Hematopoietic multipotent progenitor cell treated with erythropoietin and hydrocortisone succinate and interleukin-3 and kit ligand, for 8 days (in vitro differentiated cells): ENCODE data around the gene NR2F1-AS1.

Source experiments
- DNase-seq: peaks from one replicate; pipeline ENCODE4 v3.0.0-alpha.2; 2015

The NR2F1-AS1 gene

DNA sequence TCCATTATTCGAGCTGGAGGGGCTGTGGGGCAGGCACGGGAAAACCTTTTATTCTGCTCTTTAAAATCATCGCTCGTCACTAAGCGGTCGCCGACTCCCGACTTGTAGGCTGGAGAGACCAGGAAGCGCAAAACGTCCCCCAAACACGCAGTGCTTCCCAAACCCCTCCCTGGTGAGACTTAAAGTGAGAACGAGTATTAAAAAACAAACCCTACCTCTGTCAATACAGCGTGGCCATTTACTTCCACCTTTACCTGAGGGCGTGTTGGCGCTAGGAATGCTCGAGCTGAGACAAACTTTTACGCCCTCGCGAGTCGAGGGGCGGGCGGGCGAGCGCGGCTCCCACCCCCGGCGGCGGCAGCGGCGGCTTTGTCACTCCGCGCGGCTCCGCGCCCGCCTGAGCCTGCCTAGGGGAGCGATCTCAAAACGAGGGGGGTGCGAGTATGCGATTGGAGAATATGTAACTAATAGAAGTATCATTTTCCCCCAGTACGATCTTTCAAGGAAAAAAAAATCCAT is at the start of gene NR2F1-AS1:
Gene NR2F1-AS1, minus strand, starts transcription at position 293 of the 519 bp plus-strand sequence.
- DNase-seq: no peak

DNA sequence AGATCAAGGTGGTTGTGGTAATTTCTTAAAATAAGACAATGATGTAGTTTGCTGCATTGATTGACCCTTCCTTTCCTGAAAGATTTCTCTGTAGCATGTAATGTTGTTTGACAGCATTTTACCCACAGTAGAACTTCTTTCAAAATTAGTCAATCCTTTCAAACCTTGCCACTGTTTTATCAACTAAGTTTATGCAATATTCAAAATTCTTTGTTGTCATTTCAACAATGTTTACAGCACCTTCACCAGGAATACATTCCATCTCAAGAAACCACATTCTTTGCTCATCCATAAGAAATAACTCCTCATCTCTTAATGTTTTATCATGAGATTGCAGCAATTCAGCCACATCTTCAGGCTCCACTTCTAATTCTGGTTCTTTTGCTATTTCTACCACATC is 45.8 kb upstream of the NR2F1-AS1 start:
- no peak for DNase-seq

DNA sequence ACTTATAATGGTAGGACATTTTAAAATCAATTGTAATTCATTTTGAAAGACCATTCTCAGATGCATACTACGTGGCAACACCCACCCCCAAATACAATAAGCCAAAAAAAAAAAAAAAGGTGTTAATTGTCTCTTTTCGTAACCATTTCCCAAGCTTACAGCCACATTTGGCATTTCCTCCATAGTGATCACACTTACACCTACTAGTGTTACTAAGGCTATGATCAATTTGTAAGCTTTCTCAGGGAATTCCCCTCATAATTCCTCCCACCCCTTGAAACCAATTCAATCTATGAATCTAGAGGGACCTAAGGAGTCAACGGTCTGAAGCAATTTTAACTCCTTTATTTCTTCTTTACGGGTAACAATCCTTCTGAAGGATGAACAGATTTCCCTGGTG is 42.1 kb upstream of the NR2F1-AS1 start:
- DNase-seq: no peak

DNA sequence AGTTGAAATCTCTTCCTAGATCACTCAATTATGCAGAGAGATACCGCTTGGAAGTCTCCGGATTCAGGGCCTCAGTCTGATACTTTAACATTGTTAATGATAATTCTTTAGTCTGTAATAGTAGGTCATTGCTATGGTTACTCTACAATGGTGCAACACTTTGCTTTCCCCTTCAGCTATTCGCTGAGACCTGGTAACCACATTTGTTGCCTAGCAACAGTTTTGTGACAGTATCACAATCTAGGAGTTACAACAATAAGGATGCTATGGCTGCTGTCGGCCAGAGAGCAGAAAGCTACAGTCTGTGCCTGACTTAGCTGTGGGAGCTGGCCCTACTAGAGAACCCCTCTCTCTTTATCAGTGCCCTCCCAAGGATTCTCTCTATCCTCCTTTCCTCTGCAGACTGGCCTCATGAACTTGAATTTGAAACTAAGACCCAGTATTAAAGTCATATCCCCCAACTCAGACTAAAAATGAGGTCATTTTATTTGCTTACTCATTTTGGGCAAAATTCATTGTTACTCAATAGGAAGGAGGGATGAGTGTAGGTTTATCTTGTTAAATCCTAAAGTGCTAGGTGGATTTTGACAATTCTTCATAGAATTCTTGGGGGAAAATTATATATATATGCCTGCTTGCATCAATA is 41.3 kb upstream of the NR2F1-AS1 start:
- no peak for DNase-seq

DNA sequence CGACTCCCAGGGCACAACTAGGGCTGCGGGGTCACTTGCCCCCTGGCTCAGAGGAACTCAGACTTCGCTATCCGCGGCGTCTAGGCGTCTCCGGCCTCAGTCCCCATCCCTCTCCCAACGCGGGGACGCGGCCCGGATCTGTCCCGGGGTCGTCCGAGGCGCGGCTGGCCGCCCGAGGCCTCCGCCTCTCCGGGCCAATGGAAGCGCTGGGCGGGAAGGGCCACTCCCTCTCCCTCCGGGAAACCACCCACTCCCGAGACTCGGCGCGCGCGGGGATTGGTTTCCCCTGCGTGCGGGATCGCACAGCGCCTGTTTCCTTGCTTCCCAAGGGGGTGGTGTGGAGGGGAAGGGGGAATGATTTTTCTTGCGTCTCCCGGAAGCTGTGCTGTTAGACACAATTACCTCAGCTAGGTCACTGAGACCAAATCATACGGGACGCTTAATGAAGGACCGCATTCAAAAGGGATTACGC is 40.3 kb upstream of the NR2F1-AS1 start:
- DNase-seq: no peak

DNA sequence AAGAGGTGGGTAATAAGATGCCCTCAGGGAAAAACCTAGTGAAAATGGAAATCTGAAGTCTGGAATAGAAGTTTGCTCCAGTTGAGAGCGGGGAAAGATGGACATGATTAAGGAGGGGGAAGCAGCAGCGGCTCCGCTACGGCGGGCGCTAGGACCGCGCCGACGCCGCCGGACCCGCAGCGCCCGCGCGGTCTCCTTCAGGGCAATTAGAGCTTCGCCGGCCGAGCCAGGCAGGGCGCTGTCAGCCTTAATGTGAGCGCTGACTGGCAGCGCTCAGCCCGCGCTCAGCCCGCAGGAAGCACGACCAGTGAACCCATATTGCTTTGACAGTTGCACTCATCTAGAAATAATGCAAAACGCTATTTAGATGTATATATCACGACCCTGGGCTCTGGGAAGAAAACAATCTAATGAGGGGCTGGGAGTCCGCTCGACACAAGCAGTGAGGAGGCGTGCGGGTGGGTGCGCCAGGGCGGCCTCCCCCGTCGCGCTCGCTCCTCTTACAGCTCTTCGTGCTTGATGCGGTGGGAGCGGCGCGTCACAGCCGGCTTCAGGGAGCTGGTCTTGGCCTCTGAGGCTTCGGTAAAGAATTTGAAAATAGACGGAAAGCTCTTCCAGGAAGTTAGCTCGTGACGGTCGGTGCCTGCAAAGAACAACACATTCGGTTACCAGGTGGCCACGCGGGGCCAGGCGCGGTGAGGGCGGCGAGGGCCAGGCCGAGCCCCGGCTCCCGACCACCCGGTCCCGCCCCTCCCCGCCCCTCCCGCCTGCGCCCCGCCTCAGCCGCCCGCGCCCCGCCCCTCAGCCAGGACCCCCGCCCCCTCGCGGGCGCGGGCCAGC is 39.7 kb upstream of the NR2F1-AS1 start:
- DNase-seq: peak; percentile 72

DNA sequence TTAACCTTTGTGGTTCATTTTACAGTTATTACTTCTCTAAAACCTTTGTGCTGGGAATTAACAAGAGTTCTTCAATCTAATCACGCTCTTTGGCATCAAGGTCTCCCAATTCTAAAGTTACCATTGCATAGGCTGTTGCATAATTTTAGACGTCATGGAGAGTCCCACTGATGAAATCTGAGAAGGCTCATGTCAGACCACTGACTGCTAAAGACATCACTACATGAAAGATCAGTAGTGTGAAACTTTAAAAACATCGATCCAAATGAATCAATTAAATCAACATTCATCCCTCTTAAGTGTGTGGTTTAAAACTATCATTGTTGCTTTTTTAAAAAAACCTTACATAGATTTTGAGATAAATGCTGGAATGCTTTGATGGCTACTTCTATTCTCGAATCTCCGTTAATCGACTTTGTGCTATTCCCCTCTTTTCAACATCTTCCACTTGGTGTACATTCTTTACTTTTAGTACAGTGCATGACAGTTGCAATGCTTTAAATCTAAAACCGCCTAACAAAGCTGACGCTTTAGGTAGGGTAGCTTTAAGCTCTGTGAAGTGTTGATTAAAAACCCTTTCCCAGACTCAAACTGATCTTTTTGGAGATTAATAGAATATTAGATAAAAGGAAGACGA is 35.6 kb upstream of the NR2F1-AS1 start:
- no peak for DNase-seq

DNA sequence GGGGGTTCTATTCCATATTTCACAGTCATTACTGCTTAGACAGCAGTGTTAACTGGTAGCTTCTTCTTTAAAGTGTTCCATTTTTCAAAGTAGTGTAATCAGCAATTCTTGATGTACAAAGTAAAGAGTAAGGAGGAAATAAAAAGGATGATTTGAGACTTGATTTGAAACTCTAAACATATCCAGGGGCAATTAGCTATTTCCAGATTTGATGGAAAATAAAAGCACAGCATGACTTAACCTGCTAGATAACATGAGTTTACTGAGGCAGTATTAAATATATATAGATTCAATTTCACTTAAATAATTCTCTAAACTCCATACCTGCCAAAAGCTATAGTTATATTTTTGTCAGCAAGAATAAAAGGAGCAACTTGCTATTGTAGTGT is 31.8 kb upstream of the NR2F1-AS1 start:
- DNase-seq: no peak

DNA sequence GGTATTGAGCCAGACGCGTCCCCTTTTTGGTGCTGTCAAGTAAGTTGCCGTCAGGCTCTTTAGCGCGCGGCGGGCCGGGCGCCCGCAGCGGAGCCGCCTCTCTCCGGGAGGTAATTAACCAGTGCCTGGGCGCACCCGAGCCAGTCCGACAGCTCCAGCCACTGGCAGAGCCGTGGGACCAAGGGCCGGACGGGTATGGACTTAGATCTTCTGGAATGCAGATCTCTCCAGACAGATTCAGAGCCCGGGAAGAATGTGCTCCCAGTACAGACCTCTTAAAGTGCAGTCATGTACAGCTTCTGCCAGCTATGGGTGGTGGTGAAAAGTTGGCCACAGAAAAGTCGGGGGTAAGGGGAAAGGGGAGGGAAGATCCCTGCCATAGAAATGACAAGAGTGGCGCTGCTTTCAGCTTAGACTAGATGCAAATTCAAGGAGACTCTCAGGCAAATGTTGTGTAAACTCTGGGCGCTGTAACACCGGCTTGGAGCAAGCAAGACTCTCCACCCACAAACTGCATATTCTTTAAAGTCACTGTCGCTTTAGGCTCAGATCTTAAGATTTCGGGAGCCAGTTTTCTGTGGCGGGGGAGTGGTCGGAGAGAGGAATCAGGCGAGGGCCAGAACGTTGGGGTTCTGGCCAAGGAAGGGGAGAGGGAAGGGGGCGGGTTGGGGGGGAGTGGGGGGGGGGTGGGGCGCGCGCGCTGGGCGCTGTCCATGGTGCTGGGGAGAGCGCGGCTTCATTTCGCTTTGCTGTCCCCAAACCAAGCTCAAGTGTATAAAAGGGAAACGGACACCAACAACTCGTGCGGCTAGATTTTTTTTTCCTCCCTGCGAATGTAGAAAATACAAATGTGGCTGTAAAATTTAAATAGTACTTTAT is 31.2 kb upstream of the NR2F1-AS1 start:
- DNase-seq: no peak

DNA sequence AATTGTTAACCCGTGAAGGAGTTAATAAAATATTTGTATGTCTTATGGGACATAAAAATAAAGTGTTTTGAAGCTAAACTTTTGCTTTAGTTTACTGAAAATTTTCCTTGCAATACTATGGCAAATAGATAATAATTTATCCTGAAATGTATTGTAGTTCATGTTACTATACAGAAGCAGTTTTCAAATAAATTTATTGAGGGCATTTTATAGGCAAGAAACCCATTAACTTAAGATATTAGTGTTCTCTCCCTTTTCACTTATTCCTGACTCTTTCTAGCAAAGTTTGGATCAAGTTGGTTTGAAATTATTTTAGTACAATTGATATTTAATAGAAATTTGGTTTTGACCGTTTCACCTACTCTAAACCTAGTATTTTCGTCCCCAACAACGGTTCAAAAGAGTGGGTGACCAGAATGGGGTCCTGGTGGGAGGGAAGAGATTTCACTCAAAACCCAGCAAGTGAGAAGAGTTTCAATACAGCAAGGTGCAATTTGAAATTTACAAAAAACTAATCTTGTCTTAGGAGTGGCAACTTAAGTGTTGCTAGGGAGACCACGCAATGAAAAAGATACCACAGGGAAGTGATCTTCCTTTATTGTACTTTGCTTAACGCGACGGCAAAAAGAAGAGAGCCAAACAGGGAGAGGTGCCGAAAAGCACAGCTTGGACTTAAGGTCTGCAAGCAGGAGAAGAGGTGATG is 30.4 kb upstream of the NR2F1-AS1 start:
- no peak for DNase-seq

DNA sequence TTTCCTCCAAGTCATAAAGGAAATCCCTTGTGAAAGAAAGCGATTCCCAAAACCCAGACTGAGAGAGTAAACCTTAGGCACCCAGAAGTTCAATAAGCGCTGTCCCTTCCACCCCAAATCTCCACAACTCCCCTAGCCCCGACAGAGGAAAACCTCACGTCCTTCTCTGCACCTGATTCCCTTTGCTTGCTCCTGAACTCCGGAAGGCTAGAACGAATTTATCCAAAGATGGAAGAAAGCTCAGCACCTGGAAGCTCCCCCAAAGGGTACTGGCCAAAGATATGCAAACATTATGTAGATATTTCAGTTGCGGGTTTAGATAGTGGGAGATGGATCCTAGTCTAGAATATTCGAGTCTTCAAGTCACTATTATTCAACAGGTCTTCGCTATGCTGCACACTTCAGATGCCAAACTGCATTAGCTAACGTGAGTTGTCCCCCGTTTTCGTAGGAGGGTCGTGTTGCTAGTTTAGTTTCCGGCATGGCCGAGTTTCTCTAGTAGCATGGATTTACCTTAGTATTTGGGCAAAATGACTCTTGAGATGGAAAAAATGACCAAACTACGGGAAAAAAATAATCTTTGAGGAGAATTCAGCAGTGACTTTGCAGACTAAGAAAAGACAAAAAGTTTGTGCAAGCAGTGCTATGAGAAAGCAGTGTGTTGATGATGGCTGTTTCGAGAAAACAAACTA is 29.7 kb upstream of the NR2F1-AS1 start:
- DNase-seq: no peak

DNA sequence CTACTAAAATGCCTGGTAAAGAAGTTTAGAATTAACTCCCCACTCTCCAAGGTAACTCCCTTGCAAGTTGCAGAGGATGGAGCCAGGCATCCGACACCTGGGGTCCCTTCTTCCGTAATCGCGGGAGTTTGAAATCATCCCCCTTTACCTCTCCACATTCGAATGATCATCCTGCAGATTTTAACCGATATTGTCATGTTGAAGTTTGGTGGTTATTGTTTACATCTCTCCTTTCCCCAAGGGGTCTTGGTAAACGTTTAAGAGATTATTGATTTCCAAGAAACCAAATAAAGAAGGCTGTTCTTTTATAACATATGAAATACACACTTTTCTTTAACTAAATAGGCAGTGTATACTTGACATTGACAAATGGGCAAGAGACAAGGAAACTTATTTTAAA is 28.7 kb upstream of the NR2F1-AS1 start:
- DNase-seq: no peak

DNA sequence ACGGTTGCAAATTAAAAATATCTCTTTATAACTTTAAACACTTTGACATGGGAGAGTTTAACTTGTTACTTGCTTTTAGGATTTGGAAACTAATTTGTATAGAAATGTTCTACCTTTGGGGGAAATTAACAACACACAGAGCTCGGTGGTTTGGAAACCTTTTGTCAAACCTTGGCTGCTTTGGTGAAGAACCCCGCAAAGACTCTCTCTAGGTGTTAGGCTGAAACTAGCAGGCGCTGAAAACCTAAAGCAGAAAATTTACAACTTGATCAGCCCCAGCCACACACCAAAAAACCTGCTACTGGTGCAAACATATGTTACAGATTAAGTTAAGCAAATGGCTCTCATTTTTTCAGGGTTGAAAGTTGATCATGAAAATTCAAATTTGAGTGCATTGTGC is 27.8 kb upstream of the NR2F1-AS1 start:
- no peak for DNase-seq

DNA sequence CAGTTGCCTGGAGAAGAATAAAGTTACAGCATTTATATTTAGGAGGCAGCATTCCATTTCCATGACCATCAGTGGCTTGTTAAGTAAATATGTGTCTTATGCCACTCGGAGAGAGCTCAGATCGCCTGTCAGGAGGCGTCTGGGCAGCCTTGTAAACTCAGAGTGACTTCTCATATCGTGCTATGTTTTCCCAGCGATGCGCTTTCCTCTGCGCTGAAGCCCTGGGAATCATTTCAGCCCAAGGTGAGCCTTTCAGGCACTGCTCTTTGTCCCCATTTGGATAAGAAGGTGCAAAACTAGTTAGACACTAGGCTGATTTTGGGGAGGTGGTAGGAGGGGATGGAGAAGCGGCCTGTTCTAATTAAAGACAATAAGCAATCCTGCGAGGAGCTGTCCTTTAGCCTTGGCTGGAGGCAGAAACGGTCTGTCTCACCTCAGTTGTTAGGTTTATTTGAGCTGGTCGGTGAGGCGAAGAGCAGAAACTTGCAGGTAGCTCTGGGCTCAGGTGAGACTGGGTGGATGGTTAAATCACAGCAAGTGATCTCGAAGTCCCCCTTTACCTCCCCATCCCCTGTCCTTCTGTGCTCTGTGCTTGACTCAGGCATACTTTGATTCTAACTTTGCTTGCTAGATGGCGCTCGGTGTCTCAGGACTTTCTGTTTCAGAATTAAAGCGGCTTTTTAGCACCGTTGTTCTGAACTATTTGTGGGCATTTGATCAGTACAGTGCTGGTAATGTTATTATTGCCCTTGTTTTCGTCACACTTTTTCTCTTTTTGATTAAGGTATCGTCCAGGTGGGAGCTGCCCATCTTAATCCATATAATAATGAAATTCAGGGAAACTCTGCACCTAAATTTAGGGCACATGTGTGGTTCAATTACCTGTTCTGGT is 26.6 kb upstream of the NR2F1-AS1 start:
- peak; percentile 60 for DNase-seq

DNA sequence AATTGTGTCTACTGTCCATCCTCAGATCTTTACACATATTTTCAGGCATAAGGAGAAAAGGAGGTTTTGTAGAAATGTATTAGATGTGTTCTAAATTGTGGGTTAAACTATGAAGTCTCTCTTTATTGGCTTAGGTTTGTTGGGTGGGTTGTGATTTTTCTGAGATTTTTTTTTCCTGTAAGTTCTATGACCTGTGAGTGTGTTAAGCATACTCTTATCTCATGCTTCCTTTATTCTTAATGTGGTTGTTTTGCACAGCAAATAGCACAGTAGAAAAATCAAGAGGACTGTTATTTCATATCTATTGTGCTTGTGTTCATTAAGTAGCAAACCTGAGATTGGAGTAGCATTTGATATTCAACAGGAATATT is 25.3 kb upstream of the NR2F1-AS1 start:
- DNase-seq: no peak

DNA sequence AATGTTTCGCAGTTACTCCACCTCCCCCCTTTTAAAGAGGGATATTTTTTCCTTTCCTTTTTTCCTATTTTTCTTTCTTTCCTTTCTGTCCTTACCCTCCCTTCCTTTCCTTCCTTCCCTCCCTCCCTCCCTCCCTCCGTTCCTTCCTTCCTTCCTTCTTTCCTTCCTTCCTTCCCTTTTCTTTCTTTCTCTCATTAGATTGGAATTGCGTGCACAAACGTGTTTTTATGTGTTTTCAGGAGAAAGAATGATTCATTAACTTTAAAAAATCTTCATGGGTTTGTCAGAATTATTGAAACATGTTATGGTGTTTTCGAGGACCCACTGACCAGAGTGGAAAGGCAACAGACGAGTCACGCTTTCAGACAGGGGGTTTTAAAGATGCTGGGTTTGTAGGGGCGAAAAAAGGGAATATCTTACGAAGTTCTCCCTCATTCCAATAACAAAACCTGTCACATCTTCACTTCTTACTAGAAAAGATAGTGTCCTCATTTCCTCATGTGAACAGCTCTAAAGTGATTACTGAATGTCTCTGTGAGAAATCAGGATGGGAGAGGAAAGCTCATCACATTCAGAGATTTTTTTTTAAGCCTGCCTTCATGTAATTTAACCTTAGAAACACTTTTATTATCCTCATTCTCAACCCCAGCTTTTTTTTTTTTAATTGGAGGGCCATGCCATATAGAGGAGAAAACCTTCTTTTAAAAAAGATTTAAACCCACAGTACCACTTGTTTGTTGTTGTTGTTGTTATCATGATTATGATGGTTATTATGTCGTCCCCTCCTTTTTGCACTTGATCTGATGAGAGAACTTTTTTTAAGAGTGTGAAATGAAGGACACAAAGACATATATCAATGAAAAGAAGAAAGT is 23.9 kb upstream of the NR2F1-AS1 start:
- no peak for DNase-seq

DNA sequence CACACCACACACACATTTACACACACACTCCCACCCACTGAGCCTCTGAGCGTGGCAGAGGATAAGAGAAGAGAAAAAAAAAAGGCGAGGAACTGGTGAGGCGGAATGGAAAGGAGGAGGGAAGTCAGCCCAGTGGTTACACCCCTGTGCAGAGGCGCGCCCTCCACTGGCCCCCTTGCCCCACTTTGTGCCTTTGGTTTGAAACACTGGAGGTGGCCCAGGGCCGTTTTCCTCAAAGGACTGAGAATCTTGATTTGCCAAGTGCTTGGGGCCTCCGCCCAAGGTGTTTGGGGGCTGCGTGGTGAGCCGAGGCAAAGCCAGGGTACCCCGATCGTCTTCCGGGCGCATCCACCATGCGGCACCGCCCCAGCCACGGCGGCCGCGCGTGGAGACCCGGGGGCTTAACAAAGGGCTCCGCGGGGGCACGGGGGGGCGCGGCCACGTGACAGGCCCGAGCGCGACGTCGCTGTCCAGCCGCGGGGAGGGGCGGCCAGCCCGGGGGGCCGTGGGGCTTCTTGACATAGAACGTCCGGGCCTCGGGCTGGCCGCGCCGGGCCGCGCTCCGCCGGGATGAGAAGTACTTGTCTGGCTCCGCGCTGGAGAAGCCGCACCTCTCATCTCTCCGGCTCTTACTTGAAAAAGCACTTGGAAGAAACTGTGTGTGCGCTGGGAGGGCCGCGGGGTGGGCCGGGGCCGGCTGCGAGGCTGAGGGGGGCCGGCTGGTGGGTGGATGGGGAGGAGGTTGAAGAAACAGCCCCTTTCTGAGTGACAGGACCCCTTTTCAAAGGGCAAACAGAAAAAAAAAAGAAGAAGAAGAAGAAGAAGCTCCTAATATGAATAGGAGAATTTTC is 23.0 kb upstream of the NR2F1-AS1 start:
- DNase-seq: no peak

DNA sequence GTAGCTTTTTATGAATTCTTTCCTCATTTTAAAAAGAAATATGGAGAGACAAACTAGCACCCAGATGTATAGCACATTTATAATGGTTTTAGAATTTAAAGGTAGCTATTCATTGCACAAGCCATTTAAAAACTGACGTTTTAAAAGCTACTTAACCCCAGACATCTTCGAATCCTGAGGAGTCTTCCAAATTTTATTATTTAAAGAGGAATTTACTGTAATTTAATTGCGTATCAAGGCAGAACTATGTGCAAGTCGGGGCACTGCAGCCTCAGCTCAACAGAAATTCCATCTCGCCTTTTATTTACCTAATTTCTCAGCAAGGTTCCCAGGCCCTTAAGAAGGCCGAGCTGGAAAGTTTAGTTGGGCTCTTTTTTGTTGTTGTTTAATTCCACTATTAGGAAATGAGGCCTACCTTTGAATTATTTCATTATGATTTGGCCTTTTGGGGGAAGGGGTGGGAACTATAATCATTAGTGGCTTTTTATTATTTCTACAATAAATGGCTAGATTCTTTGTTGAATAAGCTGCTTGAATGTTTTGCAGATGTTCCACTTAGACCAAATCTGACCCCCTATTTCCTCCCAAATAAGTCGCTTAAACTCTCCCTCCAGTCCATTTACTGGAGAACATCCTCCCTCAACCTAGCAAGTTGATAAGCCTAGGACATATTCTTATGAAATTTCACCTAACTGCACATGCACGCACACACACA is 22.2 kb upstream of the NR2F1-AS1 start:
- no peak for DNase-seq
